HEK293 (cell line): ENCODE measurements around the gene APOA5.

Experiments used
- CTCF ChIP-seq: fragments of 450-650 bp; formaldehyde crosslinking; IDR thresholded peaks from 2 replicates; pipeline ENCODE4 v1.5.1; 2016; ENCODE audit warnings: missing biosample characterization, missing genetic modification characterization
- HOXD13 ChIP-seq: sonication (generic); formaldehyde crosslinking; IDR thresholded peaks from 2 replicates; pipeline ENCODE4 v1.8.0; 2022; ENCODE audit warnings: missing genetic modification reagents, borderline replicate concordance
- PATZ1 ChIP-seq: fragments of 450-650 bp; formaldehyde crosslinking; IDR thresholded peaks from 2 replicates; pipeline ENCODE4 v1.5.1; 2016; ENCODE audit warnings: missing biosample characterization, missing genetic modification characterization
- YY1 ChIP-seq: fragments of 450-650 bp; formaldehyde crosslinking; IDR thresholded peaks from 2 replicates; pipeline ENCODE4 v1.5.1; 2018; ENCODE audit warnings: missing biosample characterization, missing genetic modification characterization
- ZBTB1 ChIP-seq: fragments of 450-650 bp; formaldehyde crosslinking; IDR thresholded peaks from 2 replicates; pipeline ENCODE4 v1.5.1; 2016; ENCODE audit warnings: missing biosample characterization, missing genetic modification characterization
- ZBTB7A ChIP-seq: fragments of 450-650 bp; formaldehyde crosslinking; IDR thresholded peaks from 2 replicates; pipeline ENCODE4 v1.5.1; 2016; ENCODE audit warnings: low read depth, missing biosample characterization, missing genetic modification characterization
- ZFP69B ChIP-seq: fragments of 450-650 bp; formaldehyde crosslinking; IDR thresholded peaks from 2 replicates; pipeline ENCODE4 v1.5.1; 2016; ENCODE audit warnings: missing biosample characterization, missing genetic modification characterization
- ZNF221 ChIP-seq: fragments of 450-650 bp; formaldehyde crosslinking; IDR thresholded peaks from 2 replicates; pipeline ENCODE4 v1.5.1; 2017; ENCODE audit warnings: missing biosample characterization, missing genetic modification characterization, borderline replicate concordance
- ZNF223 ChIP-seq: fragments of 450-650 bp; formaldehyde crosslinking; IDR thresholded peaks from 2 replicates; pipeline ENCODE4 v1.5.1; 2016; ENCODE audit warnings: missing biosample characterization, missing genetic modification characterization
- ZNF398 ChIP-seq: fragments of 450-650 bp; formaldehyde crosslinking; IDR thresholded peaks from 2 replicates; pipeline ENCODE4 v1.5.1; 2017; ENCODE audit warnings: missing biosample characterization, missing genetic modification characterization
- ZNF423 ChIP-seq: fragments of 450-650 bp; formaldehyde crosslinking; IDR thresholded peaks from 2 replicates; pipeline ENCODE4 v1.5.1; 2016; ENCODE audit warnings: missing biosample characterization, missing genetic modification characterization
- ZNF426 ChIP-seq: fragments of 450-650 bp; formaldehyde crosslinking; IDR thresholded peaks from 2 replicates; pipeline ENCODE4 v1.5.1; 2017; ENCODE audit warnings: missing biosample characterization, missing genetic modification characterization, mild to moderate bottlenecking, inconsistent platforms, moderate library complexity
- ZNF548 ChIP-seq: fragments of 450-650 bp; formaldehyde crosslinking; IDR thresholded peaks from 2 replicates; pipeline ENCODE4 v1.5.1; 2016; ENCODE audit warnings: missing biosample characterization, missing genetic modification characterization
- ZNF792 ChIP-seq: fragments of 450-650 bp; formaldehyde crosslinking; IDR thresholded peaks from 2 replicates; pipeline ENCODE4 v1.5.1; 2016; ENCODE audit warnings: missing biosample characterization, missing genetic modification characterization
- ZSCAN18 ChIP-seq: fragments of 450-650 bp; formaldehyde crosslinking; IDR thresholded peaks from 2 replicates; pipeline ENCODE4 v1.5.1; 2016; ENCODE audit warnings: missing biosample characterization, missing genetic modification characterization
- TF ChIP-seq, protein P1 (sequence below): fragments of 450-650 bp; formaldehyde crosslinking; conservative IDR thresholded peaks from 2 replicates; pipeline ENCODE4 v1.5.1; 2016; ENCODE audit warnings: low read depth, missing biosample characterization, missing genetic modification characterization
- TF ChIP-seq, protein P2 (sequence below): fragments of 450-650 bp; formaldehyde crosslinking; IDR thresholded peaks from 2 replicates; pipeline ENCODE4 v1.5.1; 2017; ENCODE audit warnings: missing biosample characterization, missing genetic modification characterization
- TF ChIP-seq, protein P3 (sequence below): fragments of 450-650 bp; formaldehyde crosslinking; IDR thresholded peaks from 2 replicates; pipeline ENCODE4 v1.5.1; 2016; ENCODE audit warnings: missing biosample characterization, missing genetic modification characterization

The APOA5 gene

GRCh38 chr11:116772443-116773202, 19.1 kb downstream of the APOA5 start, which contains the start of gene BUD13 (continued):
- TF ChIP-seq, protein P1, sequence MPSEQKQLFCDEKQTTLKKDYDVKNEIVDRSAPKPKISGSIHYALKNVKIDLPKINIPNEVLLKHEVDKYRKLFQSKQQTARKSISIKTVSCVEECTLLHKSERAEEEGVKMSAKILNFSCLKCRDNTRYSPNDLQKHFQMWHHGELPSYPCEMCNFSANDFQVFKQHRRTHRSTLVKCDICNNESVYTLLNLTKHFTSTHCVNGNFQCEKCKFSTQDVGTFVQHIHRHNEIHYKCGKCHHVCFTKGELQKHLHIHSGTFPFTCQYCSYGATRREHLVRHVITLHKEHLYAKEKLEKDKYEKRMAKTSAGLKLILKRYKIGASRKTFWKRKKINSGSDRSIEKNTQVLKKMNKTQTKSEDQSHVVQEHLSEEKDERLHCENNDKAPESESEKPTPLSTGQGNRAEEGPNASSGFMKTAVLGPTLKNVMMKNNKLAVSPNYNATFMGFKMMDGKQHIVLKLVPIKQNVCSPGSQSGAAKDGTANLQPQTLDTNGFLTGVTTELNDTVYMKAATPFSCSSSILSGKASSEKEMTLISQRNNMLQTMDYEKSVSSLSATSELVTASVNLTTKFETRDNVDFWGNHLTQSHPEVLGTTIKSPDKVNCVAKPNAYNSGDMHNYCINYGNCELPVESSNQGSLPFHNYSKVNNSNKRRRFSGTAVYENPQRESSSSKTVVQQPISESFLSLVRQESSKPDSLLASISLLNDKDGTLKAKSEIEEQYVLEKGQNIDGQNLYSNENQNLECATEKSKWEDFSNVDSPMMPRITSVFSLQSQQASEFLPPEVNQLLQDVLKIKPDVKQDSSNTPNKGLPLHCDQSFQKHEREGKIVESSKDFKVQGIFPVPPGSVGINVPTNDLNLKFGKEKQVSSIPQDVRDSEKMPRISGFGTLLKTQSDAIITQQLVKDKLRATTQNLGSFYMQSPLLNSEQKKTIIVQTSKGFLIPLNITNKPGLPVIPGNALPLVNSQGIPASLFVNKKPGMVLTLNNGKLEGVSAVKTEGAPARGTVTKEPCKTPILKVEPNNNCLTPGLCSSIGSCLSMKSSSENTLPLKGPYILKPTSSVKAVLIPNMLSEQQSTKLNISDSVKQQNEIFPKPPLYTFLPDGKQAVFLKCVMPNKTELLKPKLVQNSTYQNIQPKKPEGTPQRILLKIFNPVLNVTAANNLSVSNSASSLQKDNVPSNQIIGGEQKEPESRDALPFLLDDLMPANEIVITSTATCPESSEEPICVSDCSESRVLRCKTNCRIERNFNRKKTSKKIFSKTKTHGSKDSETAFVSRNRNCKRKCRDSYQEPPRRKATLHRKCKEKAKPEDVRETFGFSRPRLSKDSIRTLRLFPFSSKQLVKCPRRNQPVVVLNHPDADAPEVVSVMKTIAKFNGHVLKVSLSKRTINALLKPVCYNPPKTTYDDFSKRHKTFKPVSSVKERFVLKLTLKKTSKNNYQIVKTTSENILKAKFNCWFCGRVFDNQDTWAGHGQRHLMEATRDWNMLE (tag by site-specific recombination), result 0 out of 2 replicates have a peak, but pooled peaks have one; percentile 34
- TF ChIP-seq, protein P2, sequence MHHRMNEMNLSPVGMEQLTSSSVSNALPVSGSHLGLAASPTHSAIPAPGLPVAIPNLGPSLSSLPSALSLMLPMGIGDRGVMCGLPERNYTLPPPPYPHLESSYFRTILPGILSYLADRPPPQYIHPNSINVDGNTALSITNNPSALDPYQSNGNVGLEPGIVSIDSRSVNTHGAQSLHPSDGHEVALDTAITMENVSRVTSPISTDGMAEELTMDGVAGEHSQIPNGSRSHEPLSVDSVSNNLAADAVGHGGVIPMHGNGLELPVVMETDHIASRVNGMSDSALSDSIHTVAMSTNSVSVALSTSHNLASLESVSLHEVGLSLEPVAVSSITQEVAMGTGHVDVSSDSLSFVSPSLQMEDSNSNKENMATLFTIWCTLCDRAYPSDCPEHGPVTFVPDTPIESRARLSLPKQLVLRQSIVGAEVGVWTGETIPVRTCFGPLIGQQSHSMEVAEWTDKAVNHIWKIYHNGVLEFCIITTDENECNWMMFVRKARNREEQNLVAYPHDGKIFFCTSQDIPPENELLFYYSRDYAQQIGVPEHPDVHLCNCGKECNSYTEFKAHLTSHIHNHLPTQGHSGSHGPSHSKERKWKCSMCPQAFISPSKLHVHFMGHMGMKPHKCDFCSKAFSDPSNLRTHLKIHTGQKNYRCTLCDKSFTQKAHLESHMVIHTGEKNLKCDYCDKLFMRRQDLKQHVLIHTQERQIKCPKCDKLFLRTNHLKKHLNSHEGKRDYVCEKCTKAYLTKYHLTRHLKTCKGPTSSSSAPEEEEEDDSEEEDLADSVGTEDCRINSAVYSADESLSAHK (tag by site-specific recombination), result no peak
- TF ChIP-seq PATZ1 (tag by site-specific recombination) (peak; percentile 88), ZNF223 (no peak), YY1 (tag by site-specific recombination) (peak; percentile 94), ZNF548 (tag by site-specific recombination) (no peak), ZNF398 (tag by site-specific recombination) (peak; percentile 27; the same call in 1 of the 2 replicates), ZFP69B (tag by site-specific recombination) (peak; percentile 53; the same call in 1 of the 2 replicates), ZNF792 (tag by site-specific recombination) (no peak), ZBTB7A (tag by site-specific recombination) (peak; percentile 68; the same call in 1 of the 2 replicates), HOXD13 (CRISPR knock-in tag) (no peak), ZNF426 (tag by site-specific recombination) (no peak), ZSCAN18 (tag by site-specific recombination) (no peak), CTCF (tag by site-specific recombination) (no peak), ZNF423 (tag by site-specific recombination) (no peak), ZNF221 (tag by site-specific recombination) (no peak), ZBTB1 (tag by site-specific recombination) (no peak)
- TF ChIP-seq, protein P3, sequence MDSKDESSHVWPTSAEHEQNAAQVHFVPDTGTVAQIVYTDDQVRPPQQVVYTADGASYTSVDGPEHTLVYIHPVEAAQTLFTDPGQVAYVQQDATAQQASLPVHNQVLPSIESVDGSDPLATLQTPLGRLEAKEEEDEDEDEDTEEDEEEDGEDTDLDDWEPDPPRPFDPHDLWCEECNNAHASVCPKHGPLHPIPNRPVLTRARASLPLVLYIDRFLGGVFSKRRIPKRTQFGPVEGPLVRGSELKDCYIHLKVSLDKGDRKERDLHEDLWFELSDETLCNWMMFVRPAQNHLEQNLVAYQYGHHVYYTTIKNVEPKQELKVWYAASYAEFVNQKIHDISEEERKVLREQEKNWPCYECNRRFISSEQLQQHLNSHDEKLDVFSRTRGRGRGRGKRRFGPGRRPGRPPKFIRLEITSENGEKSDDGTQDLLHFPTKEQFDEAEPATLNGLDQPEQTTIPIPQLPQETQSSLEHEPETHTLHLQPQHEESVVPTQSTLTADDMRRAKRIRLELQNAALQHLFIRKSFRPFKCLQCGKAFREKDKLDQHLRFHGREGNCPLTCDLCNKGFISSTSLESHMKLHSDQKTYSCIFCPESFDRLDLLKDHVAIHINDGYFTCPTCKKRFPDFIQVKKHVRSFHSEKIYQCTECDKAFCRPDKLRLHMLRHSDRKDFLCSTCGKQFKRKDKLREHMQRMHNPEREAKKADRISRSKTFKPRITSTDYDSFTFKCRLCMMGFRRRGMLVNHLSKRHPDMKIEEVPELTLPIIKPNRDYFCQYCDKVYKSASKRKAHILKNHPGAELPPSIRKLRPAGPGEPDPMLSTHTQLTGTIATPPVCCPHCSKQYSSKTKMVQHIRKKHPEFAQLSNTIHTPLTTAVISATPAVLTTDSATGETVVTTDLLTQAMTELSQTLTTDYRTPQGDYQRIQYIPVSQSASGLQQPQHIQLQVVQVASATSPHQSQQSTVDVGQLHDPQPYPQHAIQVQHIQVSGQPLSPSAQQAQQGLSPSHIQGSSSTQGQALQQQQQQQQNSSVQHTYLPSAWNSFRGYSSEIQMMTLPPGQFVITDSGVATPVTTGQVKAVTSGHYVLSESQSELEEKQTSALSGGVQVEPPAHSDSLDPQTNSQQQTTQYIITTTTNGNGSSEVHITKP (tag by site-specific recombination), result peak; percentile 95
